Measurements from ENCODE around the gene ZRANB2. TPM values are rescaled to one million over a fixed set of nuclear protein-coding genes. Genes with fewer than 3 reads are reported as not detected.
A peak's percentile ranks its signal among the peaks of the same experiment; 100 is the strongest.

ZRANB2 gene
- total RNA-seq, 2 experiments from 2014 or later = 123 to 129 TPM

DNA sequence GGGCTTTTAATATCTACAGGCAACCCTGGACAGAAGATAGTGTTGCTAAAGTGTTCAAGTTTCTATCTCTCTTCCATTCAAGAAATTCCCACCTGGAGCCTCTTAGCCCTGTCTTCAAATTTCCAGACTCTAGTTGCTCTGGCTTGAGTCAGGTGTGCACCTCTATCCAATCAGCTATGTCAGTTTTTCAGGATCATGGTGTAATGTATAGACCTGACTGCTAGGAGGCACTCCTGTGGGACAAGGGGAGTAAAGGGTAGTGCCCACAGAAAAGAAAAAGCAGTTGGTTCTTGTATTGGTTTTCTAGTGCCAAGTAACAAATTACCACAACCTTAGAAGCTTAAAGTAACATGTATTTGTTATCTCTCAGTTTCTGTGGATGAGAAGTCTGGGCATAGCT is 6.2 kb upstream of the ZRANB2 start:
- H3K27me3 Mint-ChIP-seq = peaks cover 7% of the 10 kb centered on the region
- H3K4me1 Mint-ChIP-seq = no peaks in the 10 kb centered on the region
- no peak overlapping the region for H3K27ac Mint-ChIP-seq
- POLR2A ChIA-PET = no interaction called here
- H3K9me3 Mint-ChIP-seq = no peaks in the 10 kb centered on the region
- ATAC-seq (ENCODE audit: low read depth) (no peak), DNase-seq (no peak)
- H3K36me3 Mint-ChIP-seq = no peaks in the 10 kb centered on the region
- no peak overlapping the region for H3K4me3 Mint-ChIP-seq

DNA sequence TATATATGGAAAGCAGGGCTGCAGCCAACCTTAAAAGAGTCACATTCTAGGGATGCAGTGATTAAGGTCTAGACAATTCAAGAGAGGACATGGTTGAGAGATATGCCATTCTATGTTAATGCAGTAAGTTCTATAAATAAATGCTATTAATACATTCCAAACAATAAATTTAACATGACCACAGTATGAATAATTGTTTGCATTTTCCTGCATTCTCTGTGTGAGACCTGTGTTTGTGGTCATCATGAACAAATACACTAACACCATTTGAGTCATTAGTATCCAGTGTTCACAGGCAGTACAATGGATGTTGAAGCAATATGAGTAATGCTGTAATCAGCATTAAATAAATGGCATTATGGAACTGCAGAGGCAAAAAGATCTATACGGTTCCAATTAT is 5.5 kb upstream of the ZRANB2 start:
- Mint-ChIP-seq H3K27ac (no peak overlapping the region), H3K4me1 (peaks cover 6% of the 10 kb centered on the region), H3K27me3 (peaks cover 7% of the 10 kb centered on the region), H3K9me3 (peaks cover 2% of the 10 kb centered on the region), H3K36me3 (no peaks in the 10 kb centered on the region), H3K4me3 (no peak overlapping the region)
- DNase-seq (no peak), ATAC-seq (ENCODE audit: low read depth) (no peak)
- POLR2A ChIA-PET = no interaction called here

- ATAC-seq (ENCODE audit: low read depth) (no peak), DNase-seq (no peak)
- Mint-ChIP-seq H3K27ac (no peak overlapping the region), H3K4me1 (peaks cover 13% of the 10 kb centered on the region), H3K36me3 (peaks cover 5% of the 10 kb centered on the region), H3K27me3 (peaks cover 7% of the 10 kb centered on the region), H3K4me3 (no peak overlapping the region), H3K9me3 (peaks cover 2% of the 10 kb centered on the region)
- POLR2A ChIA-PET = no interaction called here
Observed at GRCh38 chr1:71083271-71083670, 2.4 kb upstream of the ZRANB2 start.

DNA sequence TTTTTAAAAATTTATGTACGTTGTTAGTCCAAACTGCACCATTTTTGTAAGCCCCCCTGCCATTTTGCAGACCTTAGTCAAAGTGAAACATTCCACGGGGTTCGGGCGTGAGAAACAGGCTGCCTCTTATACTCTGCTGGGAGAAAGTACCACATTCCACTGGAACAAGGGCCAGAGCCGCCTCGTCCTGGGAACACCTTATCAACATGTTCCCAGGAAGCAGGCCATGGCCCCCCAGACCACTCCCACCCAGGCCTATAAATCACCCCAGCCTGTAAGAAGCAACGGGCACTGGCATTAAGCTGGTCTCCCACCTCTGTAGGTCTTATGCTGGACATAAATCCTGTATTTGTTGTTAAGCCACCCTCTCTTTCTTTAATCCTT is 854 bp upstream of the ZRANB2 start:
- Mint-ChIP-seq H3K27ac (peak overlapping the region; percentile 99), H3K9me3 (peaks cover 2% of the 10 kb centered on the region), H3K36me3 (peaks cover 5% of the 10 kb centered on the region), H3K4me1 (peaks cover 15% of the 10 kb centered on the region), H3K27me3 (peaks cover 7% of the 10 kb centered on the region), H3K4me3 (peak overlapping the region; percentile 98)
- DNase-seq (no peak), ATAC-seq (ENCODE audit: low read depth) (no peak)
- POLR2A ChIA-PET = interaction anchor here (0.8 to 1.9 kb wide), 7 partner anchors 8 to 876 kb away, joined by 3 to 13 read pairs (median 4); partner anchors contain the start of genes LRRC40 and SRSF11

DNA sequence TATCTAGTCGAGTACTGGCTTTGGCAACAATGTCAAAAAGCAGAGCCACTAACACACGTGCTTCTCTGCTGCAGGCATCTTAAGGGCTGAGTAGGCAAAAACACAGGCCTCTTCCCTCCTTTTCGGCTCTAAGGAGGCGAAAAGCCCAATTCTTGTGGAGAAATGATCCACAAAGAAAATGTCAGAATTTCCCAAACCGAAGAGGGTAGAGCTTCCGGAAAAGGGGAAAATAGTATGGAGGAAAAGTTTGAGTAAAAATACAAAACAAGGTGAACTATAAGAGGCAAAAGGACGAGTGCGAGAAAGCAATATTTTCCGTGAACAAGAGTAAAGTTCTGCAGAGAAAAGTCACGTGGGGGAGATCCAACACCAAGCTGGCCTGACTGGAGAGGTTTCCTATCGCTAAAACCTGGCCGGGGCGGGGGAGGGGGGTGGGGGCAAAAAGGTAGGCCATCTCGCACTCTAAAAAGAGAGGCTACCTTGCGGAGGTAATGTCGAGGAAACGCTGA is 551 bp downstream of the ZRANB2 start:
- POLR2A ChIA-PET = interaction anchor here (0.6 to 1.9 kb wide), 6 partner anchors 9 to 875 kb away, joined by 3 to 13 read pairs (median 4); partner anchors contain the start of genes LRRC40 and SRSF11
- peaks cover 2% of the 10 kb centered on the region for H3K9me3 Mint-ChIP-seq
- H3K36me3 Mint-ChIP-seq = peaks cover 13% of the 10 kb centered on the region
- DNase-seq (no peak), ATAC-seq (ENCODE audit: low read depth) (peak; percentile 13)
- H3K27ac Mint-ChIP-seq = peak overlapping the region; percentile 99
- H3K4me3 Mint-ChIP-seq = peak overlapping the region; percentile 98
- peaks cover 18% of the 10 kb centered on the region for H3K4me1 Mint-ChIP-seq
- H3K27me3 Mint-ChIP-seq = peaks cover 7% of the 10 kb centered on the region

DNA sequence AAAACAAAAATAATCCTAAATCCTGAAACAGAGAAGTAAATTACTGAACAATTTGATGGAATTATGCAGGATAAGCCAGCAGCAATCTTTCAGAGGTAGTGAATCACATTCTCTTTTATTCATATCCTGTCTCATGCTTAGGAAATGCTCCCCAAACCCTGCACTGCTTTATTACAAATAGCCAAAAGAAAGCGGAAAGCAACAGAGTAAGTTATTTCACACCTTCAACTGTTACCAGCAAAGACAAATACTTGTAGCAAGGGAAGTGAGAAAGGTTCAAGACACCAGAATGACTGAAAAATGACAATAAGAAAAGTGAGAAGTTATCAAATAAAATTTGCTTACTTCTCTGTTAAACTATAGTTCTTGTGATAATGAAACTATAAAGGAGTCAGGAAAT is 6.2 kb downstream of the ZRANB2 start:
- peaks cover 35% of the 10 kb centered on the region for H3K36me3 Mint-ChIP-seq

GRCh38 chr1:71072273-71072672 is 8.6 kb downstream of the ZRANB2 start:
- POLR2A ChIA-PET = no interaction called here
- H3K27ac Mint-ChIP-seq = no peak overlapping the region
- peaks cover 32% of the 10 kb centered on the region for H3K4me1 Mint-ChIP-seq
- H3K4me3 Mint-ChIP-seq = no peak overlapping the region
- H3K27me3 Mint-ChIP-seq = no peaks in the 10 kb centered on the region
- DNase-seq (no peak), ATAC-seq (ENCODE audit: low read depth) (no peak)
- H3K36me3 Mint-ChIP-seq = peaks cover 42% of the 10 kb centered on the region
- no peaks in the 10 kb centered on the region for H3K9me3 Mint-ChIP-seq

More for the DNA sequence above, 6.2 kb downstream of the ZRANB2 start:
- ATAC-seq (ENCODE audit: low read depth) (no peak), DNase-seq (no peak)
- POLR2A ChIA-PET = no interaction called here
- Mint-ChIP-seq H3K27ac (no peak overlapping the region), H3K9me3 (no peaks in the 10 kb centered on the region), H3K4me3 (no peak overlapping the region), H3K4me1 (peaks cover 27% of the 10 kb centered on the region), H3K27me3 (no peaks in the 10 kb centered on the region)

- Mint-ChIP-seq H3K36me3 (peaks cover 43% of the 10 kb centered on the region), H3K27ac (peak overlapping the region; percentile 64)
- POLR2A ChIA-PET = interaction anchor here (1.0 kb wide), 1 partner anchor 9 kb away, joined by 3 read pairs; the partner anchor contains the start of gene ZRANB2
Observed at GRCh38 chr1:71071720-71072119, 9.1 kb downstream of the ZRANB2 start.

GRCh38 chr1:71068325-71069240 is 12.3 kb downstream of the ZRANB2 start:
- no peaks in the 10 kb centered on the region for H3K27me3 Mint-ChIP-seq
- DNase-seq = no peak
- peak; percentile 91 for ATAC-seq (ENCODE audit: low read depth)
- peaks cover 37% of the 10 kb centered on the region for H3K36me3 Mint-ChIP-seq
- H3K27ac Mint-ChIP-seq = peak overlapping the region; percentile 84
- H3K9me3 Mint-ChIP-seq = no peaks in the 10 kb centered on the region
- peaks cover 22% of the 10 kb centered on the region for H3K4me1 Mint-ChIP-seq
- peak overlapping the region; percentile 73 for H3K4me3 Mint-ChIP-seq
- POLR2A ChIA-PET = interaction anchor here (0.6 to 0.8 kb wide), 2 partner anchors 13 to 661 kb away, joined by 3 to 5 read pairs; no protein-coding TSS in a partner anchor

More at GRCh38 chr1:71071720-71072119, 9.1 kb downstream of the ZRANB2 start:
- H3K27me3 Mint-ChIP-seq = no peaks in the 10 kb centered on the region
- H3K4me3 Mint-ChIP-seq = no peak overlapping the region
- no peak for ATAC-seq (ENCODE audit: low read depth)
- peaks cover 32% of the 10 kb centered on the region for H3K4me1 Mint-ChIP-seq
- H3K9me3 Mint-ChIP-seq = no peaks in the 10 kb centered on the region
- DNase-seq = no peak

DNA sequence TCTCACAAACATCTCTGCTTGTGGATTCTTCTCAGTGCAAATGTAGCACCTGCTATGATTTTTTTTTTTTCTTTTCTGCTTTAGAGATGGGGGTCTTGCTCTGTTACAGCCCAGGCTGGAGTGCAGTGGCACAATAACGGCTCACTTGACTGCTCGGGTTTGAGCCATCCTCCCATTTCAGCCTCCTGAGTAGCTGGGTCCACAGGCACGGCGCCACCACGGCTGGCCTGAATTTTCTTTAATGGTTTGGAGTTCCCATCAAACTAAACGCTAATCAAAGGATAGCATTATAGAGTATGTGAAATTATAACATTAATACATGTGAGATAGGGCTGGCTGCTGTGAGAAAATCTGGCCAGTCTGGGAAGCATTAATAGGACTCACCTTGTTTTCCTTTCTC is 26.0 kb downstream of the ZRANB2 start:
- Mint-ChIP-seq H3K9me3 (no peaks in the 10 kb centered on the region), H3K4me3 (no peak overlapping the region), H3K4me1 (peaks cover 2% of the 10 kb centered on the region), H3K27me3 (peaks cover 12% of the 10 kb centered on the region), H3K27ac (no peak overlapping the region), H3K36me3 (peaks cover 8% of the 10 kb centered on the region)
- POLR2A ChIA-PET = no interaction called here
- no peak for ATAC-seq (ENCODE audit: low read depth)
- no peak for DNase-seq

DNA sequence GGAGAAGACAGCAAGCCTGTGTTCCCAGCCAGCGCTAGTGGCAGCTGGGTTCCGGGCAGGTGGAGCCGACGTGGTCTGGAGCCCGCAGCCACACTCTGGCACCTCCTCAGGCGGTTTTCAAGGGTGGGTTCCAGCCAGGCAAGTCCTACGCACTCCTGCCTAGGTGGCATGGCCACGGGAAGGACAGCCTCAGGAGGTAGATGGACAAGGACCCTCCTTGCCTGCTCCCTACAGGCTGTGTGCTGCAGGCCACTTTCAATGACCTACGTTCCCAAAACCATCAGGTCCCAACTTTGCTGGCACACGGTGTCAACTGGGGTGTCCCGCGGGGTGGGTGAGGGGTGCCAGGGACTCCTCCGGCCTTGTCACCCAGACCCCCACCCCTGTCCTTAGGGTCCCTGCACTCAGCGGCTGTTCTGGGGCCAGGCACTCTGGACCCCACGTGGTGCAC is 26.5 kb downstream of the ZRANB2 start:
- POLR2A ChIA-PET = no interaction called here
- H3K4me3 Mint-ChIP-seq = no peak overlapping the region
- DNase-seq (no peak), ATAC-seq (ENCODE audit: low read depth) (no peak)
- H3K36me3 Mint-ChIP-seq = peaks cover 6% of the 10 kb centered on the region
- peaks cover 3% of the 10 kb centered on the region for H3K4me1 Mint-ChIP-seq
- no peaks in the 10 kb centered on the region for H3K9me3 Mint-ChIP-seq
- peaks cover 13% of the 10 kb centered on the region for H3K27me3 Mint-ChIP-seq
- no peak overlapping the region for H3K27ac Mint-ChIP-seq

DNA sequence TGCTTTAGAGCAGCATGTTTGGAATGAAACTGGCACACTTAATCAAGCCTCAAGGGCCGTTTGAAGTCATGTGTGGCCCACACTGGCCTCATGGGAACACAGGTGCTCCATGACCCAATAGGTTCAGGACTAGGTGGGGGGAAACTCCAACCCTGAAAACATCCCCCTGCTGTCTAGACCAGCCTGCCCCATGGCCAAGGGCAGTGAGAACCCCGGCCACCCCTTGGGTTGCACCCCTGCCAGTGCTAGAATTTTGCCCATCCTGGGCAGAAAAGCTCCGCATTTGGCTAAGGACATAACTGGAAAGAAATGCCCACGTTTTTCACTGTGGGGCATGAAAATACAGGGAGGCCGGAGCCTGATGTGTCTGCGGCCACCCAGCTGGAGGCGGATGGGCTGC is 27.1 kb downstream of the ZRANB2 start:
- no peak for DNase-seq
- no peak for ATAC-seq (ENCODE audit: low read depth)
- POLR2A ChIA-PET = no interaction called here
- Mint-ChIP-seq H3K27me3 (peaks cover 18% of the 10 kb centered on the region), H3K36me3 (peaks cover under 1% of the 10 kb centered on the region), H3K4me3 (no peak overlapping the region), H3K9me3 (no peaks in the 10 kb centered on the region), H3K4me1 (peaks cover 3% of the 10 kb centered on the region), H3K27ac (no peak overlapping the region)

GRCh38 chr1:71053146-71053545 is 27.7 kb downstream of the ZRANB2 start:
- ATAC-seq (ENCODE audit: low read depth) (no peak), DNase-seq (no peak)
- Mint-ChIP-seq H3K36me3 (no peaks in the 10 kb centered on the region), H3K9me3 (no peaks in the 10 kb centered on the region), H3K4me3 (no peak overlapping the region), H3K27me3 (peaks cover 24% of the 10 kb centered on the region), H3K4me1 (peaks cover 5% of the 10 kb centered on the region), H3K27ac (no peak overlapping the region)
- POLR2A ChIA-PET = no interaction called here

Measured in activated naive CD8-positive, alpha-beta T cell treated with anti-CD3 and anti-CD28 coated beads, Interleukin-2, amount 10 ng/mL, durations not matched to agents 7 days and 5 days (primary cell).